PFSK-1 (cell line): Measurements from ENCODE around the gene SORT1.

Source experiments
- POLR2AphosphoS5 ChIP-seq: IDR thresholded peaks from 2 replicates; pipeline ENCODE4 v1.6.1; 2012; ENCODE audit warnings: low read depth, mild to moderate bottlenecking, control low read depth, low read length, moderate library complexity
- REST ChIP-seq, 2 experiments: IDR thresholded peaks; 2 replicates each; pipeline versions ENCODE4 v1.6.1 to v1.8.0; 2011 to 2012; ENCODE audit warnings: low read depth in 2 of 2, low read length in 2 of 2, control low read depth in 1 of 2, inconsistent platforms in 1 of 2, mild to moderate bottlenecking in 1 of 2, moderate library complexity in 1 of 2; ENCODE audit not compliant: insufficient read depth in 1 of 2
- SIN3A ChIP-seq: IDR thresholded peaks from 2 replicates; pipeline ENCODE4 v1.6.1; 2012; ENCODE audit warnings: mild to moderate bottlenecking, low read length, moderate library complexity, borderline replicate concordance; ENCODE audit not compliant: insufficient read depth
- TAF1 ChIP-seq: IDR thresholded peaks from 2 replicates; pipeline ENCODE4 v1.6.1; 2012; ENCODE audit warnings: low read length, control low read depth, borderline replicate concordance; ENCODE audit not compliant: insufficient read depth

- TF ChIP-seq POLR2AphosphoS5 (no peak), TAF1 (no peak), REST (IDR thresholded peaks at IDR 0.05; ENCODE audit: insufficient read depth in 1 of 2, low read depth in 2 of 2, low read length in 2 of 2) (no peak), SIN3A (no peak)
These were observed 126.3 kb downstream of the SORT1 start for GRCh38 chr1:109271458-109271857.
